Esophagus mucosa (tissue), 1 donor: Measurements from ENCODE around the gene GJD4. TPM values are rescaled to one million over a fixed set of nuclear protein-coding genes. Genes with fewer than 3 reads are reported as not detected.

Source experiments
- ATAC-seq: fragments of 200-7000 bp; cut with Tn5 transposase; one replicate; pipeline ENCODE4 v1.9.1; 2020
- total RNA-seq: library from RNA; stranded (reverse); gene quantifications from one replicate; pipeline ENCODE4 v1.2.4, GENCODE V29; 2023
- donor health status: DM: yes; HTN: yes; CAD: no.

The GJD4 gene
- total RNA-seq, 1 donor from 2014 or later = not detected

DNA sequence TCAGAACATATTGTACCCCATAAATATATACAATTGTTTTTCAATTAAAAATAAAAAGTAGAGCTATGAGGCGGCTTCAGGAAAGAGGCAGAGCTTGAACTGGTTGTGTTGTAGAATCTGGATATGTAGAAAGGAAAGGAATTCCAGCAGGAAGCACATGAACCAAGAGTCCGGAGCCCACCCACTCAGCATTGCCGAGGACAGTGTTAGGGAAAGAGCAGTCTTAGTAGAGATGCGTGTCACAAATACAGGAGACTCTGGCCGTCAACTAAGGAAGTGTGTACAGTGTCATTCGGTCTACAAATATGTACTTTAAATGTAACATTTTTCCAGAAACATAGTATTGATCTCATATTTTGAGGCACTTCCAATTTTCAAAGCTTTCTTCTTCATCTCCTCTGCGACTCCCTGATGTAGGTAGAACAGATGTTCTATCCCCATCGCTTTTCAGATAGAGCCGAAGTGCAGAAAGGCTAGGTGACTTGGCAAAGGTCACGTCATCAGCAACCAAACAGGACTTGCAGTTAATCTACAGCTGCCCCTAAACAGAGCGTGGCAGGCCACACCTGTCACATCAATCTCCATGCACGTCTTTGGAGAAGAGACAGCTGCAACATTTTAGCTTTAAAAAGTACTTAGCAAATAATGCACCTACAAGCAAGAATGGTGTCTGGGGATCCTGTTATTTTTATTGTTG lies 25.3 kb upstream of the GJD4 start:
- no peak for ATAC-seq

GRCh38 chr10:35580423-35580770 lies 24.7 kb upstream of the GJD4 start:
- no peak for ATAC-seq

DNA sequence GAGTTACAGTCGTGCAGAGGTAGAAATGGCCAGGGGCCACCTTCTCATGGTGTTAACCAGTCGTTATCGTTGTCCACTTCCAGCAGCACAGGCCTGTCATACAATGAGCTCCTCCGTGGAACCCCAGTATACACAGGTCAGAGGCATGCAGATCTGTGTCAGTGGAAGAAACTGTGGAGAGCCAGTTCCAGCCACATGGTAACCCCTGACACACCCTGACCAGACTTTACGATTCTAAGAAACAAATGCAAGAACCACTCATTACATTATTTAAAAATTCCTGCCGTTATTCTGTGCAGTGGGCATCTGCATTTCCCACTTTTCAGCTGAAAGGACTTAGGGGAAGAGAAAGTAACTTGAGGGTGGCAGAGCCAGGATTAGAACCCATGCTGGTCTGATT lies 23.5 kb upstream of the GJD4 start:
- no peak for ATAC-seq

DNA sequence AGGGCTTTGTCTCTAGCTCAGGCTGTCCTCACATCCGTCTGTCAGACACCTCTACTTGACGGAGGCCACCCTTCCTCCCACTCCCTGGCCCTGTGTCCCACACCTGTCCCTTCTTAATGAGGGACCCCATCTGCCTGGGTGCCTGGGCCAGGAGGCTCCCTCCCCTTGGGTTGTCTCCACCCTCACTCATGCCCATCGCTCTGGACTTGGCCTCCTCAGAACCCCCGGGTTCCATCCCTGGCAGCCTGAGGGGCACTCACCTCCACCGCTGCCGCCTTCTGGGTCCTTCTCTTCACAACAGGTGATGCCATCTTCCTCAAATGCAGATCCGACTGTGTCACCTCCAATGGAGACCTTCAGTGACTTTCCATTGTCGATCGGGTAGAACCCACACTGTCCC lies 20.2 kb upstream of the GJD4 start:
- no peak for ATAC-seq

- ATAC-seq = no peak
Observed at GRCh38 chr10:35585356-35585755, 19.8 kb upstream of the GJD4 start.

DNA sequence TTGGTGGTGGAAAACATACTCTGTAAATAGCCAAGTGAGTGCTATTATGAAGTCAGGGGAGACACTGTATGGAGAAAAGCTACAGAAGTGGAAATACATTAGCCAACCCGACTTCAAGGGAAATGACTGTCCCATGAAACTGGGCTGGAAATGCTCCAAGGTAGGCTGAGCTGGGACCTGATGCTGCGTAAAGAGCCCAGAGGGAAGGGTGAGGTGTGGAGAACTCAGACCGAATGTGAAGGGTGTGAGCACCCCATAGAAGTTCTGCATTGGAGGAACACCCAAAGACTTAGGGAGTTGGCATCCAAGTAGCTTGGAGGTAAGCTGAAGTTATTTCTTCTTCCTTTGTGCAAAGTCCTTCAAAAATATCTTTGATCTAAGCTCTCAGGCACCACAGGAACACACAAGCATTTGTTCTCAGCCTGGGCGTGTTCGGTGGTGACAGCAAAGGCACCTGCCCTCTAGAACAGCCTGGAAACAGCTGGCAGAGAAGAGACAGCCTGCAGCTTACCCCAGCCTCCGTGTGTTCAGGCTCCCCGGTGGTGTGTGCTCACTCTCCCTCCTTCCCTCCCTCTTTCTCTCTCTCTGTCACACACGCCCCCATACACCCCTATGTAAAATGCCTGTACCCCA lies 19.1 kb upstream of the GJD4 start:
- peak; percentile 91 for ATAC-seq

DNA sequence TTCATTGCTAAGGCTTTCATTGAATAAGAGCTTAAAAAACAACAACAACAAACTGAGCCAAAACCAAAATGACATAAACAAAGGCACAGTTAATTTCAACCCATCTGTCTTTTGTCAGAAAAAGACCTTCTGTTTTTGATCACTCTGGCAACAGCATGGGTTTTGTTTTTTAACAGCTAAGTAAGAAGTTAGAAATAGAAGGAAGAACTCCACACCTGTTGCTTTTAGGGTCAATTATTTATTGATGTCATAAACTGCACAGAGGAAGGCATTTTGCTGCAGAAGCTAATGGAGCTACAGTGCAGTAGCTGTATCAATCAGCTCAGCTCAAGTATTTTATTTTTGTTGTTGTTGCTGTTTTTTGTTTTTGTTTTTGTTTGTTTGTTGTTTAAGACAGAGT lies 16.3 kb upstream of the GJD4 start:
- ATAC-seq = no peak

DNA sequence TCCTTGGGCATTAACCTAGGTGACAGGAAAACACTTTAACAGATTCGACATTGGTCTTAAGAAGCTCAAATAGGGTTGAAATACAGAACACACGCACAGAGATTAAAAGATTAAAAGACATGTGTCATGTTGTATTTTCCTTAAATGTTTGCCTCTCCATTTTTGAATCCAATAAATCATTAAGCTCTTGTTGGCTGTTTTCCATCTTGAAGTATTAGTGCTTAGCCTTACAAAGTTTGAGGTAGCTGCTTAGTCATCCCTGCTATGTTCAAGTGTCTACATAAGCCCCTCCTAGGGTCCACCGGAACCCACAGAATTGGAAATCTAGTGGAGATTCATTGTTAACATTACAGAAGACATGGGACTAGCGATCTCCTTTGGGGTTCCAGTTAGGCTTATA lies 12.7 kb upstream of the GJD4 start:
- no peak for ATAC-seq

- no peak for ATAC-seq
Observed at GRCh38 chr10:35594115-35595079, 10.7 kb upstream of the GJD4 start.

- no peak for ATAC-seq
Observed at GRCh38 chr10:35595106-35595505, 10.0 kb upstream of the GJD4 start.

GRCh38 chr10:35598379-35598778 lies 6.8 kb upstream of the GJD4 start:
- no peak for ATAC-seq

DNA sequence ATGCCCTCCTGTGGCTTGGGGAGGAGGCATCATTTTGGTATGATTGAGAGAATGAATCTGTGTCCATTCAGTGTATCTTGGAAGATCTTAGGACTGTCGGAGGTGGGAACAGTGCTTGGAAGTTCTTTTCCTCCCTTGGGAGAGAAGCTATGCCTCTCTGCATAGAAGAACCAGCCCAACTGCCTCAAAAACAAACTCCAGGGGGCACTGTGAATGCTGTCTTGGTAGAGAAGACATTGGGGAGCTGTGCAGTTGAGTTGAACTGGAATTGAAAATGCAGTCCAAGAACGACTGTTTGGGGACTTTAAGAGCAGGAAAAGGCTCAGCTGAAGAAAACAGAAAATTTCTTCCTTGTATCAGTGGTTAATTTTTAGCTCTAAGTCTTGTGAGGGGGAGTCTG lies 4.9 kb upstream of the GJD4 start:
- ATAC-seq = no peak

DNA sequence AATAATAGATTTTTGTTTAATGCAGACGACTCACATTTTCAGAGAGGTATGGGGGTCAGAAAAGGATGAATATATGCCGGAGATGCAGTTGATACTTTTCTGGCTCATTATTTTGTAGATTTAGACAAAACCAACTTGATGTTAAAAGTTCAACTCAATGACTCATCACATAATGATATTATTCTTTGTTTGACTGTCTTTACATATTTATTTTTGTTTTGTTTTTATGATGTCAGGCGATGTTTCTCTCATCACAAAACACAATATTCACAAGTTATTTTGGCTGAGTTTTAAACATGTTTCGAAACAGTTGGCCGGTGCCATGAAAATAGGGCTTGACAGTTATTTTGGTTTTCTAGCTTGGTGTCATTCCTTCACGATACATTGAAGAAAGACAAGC lies 1.3 kb downstream of the GJD4 start:
- ATAC-seq = no peak

- peak; percentile 18 for ATAC-seq
Observed at GRCh38 chr10:35607475-35608327, 2.6 kb downstream of the GJD4 start.

- no peak for ATAC-seq
Observed at GRCh38 chr10:35608328-35608672, 3.2 kb downstream of the GJD4 start.

- no peak for ATAC-seq
Observed at GRCh38 chr10:35611750-35612149, 6.6 kb downstream of the GJD4 start.

GRCh38 chr10:35612385-35613106 lies 7.4 kb downstream of the GJD4 start:
- ATAC-seq = no peak

- no peak for ATAC-seq
Observed at GRCh38 chr10:35613107-35613440, 7.9 kb downstream of the GJD4 start.

DNA sequence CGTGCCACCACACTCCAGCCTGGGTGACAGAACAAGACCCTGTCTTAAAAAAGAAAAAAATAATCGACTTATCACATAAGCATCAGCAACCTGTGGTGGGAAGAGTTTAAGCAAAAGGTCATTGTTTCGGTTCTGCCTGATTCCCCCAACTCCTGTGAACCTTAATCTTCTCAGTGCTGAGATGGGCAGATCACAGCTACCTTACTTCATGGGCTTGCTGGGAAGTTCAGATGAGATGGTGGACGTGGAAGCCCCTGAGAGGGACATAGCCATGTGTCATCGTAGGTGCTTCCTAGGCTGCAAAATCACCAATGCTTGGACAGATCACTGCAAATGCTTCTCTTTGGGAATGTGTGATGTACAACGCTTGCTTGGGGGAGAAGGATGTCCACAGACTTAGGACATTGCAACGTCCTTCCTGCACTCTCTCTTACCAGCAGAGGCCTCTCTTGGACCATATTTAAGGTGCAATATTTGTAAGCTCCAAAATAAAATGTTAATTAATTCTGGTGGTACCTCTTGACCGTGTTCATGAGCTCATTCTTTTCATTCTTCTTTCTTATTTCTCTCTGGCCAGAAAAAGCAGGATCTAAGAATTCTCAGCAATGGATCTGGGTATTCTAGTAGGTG lies 8.6 kb downstream of the GJD4 start:
- ATAC-seq = no peak

DNA sequence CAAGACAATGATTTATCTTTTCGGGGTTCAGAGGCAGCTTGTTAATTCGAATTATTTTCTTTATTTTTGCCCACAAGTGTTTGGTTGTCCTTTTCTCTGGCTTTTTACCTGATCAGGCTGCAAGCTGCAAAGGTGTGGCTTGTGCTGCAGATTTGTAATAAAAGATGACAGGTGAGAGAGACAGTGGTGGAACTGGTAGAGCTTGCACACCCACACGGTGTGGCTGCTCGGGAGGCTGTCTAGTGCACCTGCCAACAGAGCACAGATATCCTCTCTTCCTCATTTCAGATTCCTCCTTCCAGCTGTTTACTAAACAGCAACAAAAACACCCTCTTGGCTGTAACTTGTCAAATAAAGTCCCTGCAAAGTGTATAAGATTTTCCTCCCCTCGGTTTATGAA lies 9.2 kb downstream of the GJD4 start:
- ATAC-seq = peak; percentile 81

DNA sequence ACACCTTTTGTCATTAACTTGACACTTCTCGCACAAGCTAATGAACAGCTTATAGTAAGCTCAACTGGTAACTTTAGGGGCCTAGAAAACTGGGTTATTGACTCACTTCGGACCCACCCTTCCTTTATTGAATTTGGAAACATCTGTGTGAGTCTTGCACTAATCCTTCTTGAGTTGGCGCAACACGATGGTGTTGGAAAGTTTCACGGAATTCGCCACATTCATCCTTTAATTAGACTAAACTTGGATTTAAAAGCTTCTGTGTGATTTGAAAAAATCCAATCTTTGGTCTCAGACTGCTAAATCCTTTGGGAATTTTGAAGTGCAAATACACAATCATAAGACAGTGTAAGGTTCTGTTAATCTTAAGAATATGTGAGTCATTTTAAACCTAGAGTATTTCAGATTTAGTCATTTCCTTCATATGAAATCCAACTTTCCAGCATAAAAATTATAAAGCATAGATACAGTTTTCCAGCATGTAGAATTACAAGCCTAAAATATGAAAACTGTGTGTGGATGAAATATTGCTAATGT lies 21.9 kb downstream of the GJD4 start:
- no peak for ATAC-seq
